Lower leg skin (tissue), 4 donors: ENCODE data around the gene TBCD. TPM values are rescaled to one million over a fixed set of nuclear protein-coding genes. Genes with fewer than 3 reads are reported as not detected.

Experiments
- DNase-seq, 2 donors: peaks; one replicate each; pipeline ENCODE4 v3.0.0-alpha.2; 2019; ENCODE audit warnings: low spot score in 2 of 2
- H3K4me3 ChIP-seq: fragments of 200-600 bp; sonication (generic); 2 replicates; pipeline ENCODE4 v1.5.1; 2017; ENCODE audit warnings: mild to moderate bottlenecking, low read depth; ENCODE audit not compliant: poor library complexity, severe bottlenecking
- POLR2A ChIP-seq, 2 donors: fragments of 450-650 bp; IDR thresholded peaks; one replicate each; pipeline ENCODE4 v1.6.1; 2016 to 2017; ENCODE audit warnings: antibody characterized with exemption in 2 of 2, mild to moderate bottlenecking in 1 of 2, moderate library complexity in 1 of 2
- WGBS, 2 donors: methylation state at CpG; one replicate each; pipeline ENCODE4 v1.1.5; 2018; 5-methylcytosine and 5-hydroxymethylcytosine counted together
- intact Hi-C: fragments of 100-400 bp; cut with DNase I; formaldehyde crosslinking; loops from one replicate; pipeline ENCODE4 v1.15.0; 2023; ENCODE audit warnings: low total_unique reads
- total RNA-seq, 4 donors: library from RNA; depleted of rRNA; stranded (reverse); fragments of >200 nt; gene quantifications; one replicate each; pipeline ENCODE4 v1.1.0, GENCODE V29; 2016
- TF ChIP-seq, protein P1 (sequence below), 3 donors: fragments of 450-650 bp; IDR thresholded peaks; one replicate each; pipeline ENCODE4 v1.5.1; 2016; ENCODE audit warnings: antibody characterized with exemption in 3 of 3, mild to moderate bottlenecking in 3 of 3, moderate library complexity in 2 of 3

The TBCD gene
- total RNA-seq, 4 donors from 2014 or later, result 38.7 to 73.4 (median 51.5) TPM

DNA sequence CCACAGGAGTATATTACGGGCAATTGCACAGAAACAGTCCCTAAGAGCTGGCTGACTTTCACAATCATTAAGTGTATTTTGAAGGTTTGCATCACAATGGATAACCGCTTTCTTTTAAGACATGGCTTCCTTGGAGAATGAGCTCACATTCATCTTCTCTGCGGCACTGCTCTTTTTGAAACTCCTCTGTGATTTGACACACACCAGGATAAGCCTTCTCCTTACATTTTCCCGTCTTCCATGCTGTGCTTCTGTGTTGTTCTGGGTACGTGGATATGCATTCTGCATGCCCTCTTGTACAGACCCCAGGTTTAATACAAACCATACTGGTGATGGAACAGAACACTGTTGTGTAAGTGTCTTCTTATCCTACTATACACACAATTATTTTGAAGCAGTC lies 238.0 kb downstream of the TBCD start:
- 96 to 98% methylated on average over 5 of the region's 5 CpGs for WGBS, 2 donors
- TF ChIP-seq, protein P1, sequence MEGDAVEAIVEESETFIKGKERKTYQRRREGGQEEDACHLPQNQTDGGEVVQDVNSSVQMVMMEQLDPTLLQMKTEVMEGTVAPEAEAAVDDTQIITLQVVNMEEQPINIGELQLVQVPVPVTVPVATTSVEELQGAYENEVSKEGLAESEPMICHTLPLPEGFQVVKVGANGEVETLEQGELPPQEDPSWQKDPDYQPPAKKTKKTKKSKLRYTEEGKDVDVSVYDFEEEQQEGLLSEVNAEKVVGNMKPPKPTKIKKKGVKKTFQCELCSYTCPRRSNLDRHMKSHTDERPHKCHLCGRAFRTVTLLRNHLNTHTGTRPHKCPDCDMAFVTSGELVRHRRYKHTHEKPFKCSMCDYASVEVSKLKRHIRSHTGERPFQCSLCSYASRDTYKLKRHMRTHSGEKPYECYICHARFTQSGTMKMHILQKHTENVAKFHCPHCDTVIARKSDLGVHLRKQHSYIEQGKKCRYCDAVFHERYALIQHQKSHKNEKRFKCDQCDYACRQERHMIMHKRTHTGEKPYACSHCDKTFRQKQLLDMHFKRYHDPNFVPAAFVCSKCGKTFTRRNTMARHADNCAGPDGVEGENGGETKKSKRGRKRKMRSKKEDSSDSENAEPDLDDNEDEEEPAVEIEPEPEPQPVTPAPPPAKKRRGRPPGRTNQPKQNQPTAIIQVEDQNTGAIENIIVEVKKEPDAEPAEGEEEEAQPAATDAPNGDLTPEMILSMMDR (IDR thresholded peaks at IDR 0.05), result no peak
- no peak for TF ChIP-seq POLR2A (IDR thresholded peaks at IDR 0.05)
- no peak for DNase-seq
- intact Hi-C loops, result no loop called here
- H3K4me3 ChIP-seq, result no peak overlapping the region

DNA sequence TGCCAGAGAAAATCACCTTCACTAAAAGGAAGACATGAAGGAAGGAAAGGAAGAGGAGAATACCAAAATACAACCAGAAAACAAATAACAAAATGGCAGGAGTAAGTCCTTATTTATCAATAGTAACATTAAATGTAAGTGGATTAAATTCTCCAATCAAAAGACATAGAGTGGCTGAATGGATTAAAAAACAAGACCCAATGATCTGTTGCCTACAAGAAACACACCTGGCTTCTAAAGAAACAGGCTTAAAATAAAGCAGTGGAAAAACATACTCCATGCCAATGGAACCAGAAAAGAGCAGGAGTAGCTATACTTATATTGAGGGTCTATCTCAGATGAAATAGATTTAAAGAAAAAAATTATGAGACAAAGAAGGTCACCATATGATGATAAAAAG lies 241.1 kb downstream of the TBCD start:
- intact Hi-C loops, result no loop called here

More for the DNA sequence above, 241.1 kb downstream of the TBCD start:
- no peak overlapping the region for H3K4me3 ChIP-seq
- TF ChIP-seq, protein P1 (IDR thresholded peaks at IDR 0.05), result no peak
- no peak for TF ChIP-seq POLR2A (IDR thresholded peaks at IDR 0.05)
- no peak for DNase-seq

Other genes starting within 250 kb of the TBCD start
- 10 to 100 TPM; 40.4 to 76.7 (median 52.4) TPM for gene FOXK2, start 232.3 kb upstream of the TBCD start, total RNA-seq
- gene WDR45B, start 103.6 kb upstream of the TBCD start, total RNA-seq, result 100 to 1,000 TPM in 1 of 4 donors, 10 to 100 TPM in 3; 68.1 to 111 (median 83.2) TPM
- gene RAB40B, start 53.4 kb upstream of the TBCD start, total RNA-seq, result 10 to 100 TPM; 17.4 to 51.2 (median 27.0) TPM
- 10 to 100 TPM; 13.1 to 21.2 (median 18.3) TPM for gene FN3KRP, start 35.4 kb upstream of the TBCD start, total RNA-seq
- gene FN3K, start 16.4 kb upstream of the TBCD start, total RNA-seq, result 1 to 10 TPM; 1.4 to 4.8 (median 3.3) TPM
- gene ZNF750, start 88.0 kb downstream of the TBCD start, total RNA-seq, result 100 to 1,000 TPM; 202 to 426 (median 294) TPM